ENCODE data around the gene JARID2. TPM values are rescaled to one million over a fixed set of nuclear protein-coding genes. Genes with fewer than 3 reads are reported as not detected.
A peak's percentile ranks its signal among the peaks of the same experiment; 100 is the strongest.

Gene JARID2
- total RNA-seq, 1 donor from 2014 or later, result 38.9 TPM

- H3K9ac ChIP-seq, result no peak overlapping the region
- TF ChIP-seq EZH2phosphoT487 (IDR thresholded peaks at IDR 0.05) (no peak), CTCF (IDR thresholded peaks at IDR 0.05) (no peak), EZH2 (IDR thresholded peaks at IDR 0.05) (no peak)
- no peaks in the 10 kb centered on the region for H3K27me3 Mint-ChIP-seq (ENCODE audit: insufficient read depth, low read depth)
- peaks cover 2% of the 10 kb centered on the region for H3K9me3 Mint-ChIP-seq
- DNase-seq (ENCODE audit: low spot score), result no peak
- H3K9me3 ChIP-seq (ENCODE audit: low read depth), result no peaks in the 10 kb centered on the region
- H4K20me1 ChIP-seq (ENCODE audit: low read depth), result peaks cover 95% of the 10 kb centered on the region
- H3K4me1 ChIP-seq, result peaks cover 51% of the 10 kb centered on the region
- H3K4me1 Mint-ChIP-seq, result peaks cover 42% of the 10 kb centered on the region
- no peaks in the 10 kb centered on the region for H3K27me3 ChIP-seq
- no peaks in the 10 kb centered on the region for H3K36me3 ChIP-seq
- peak overlapping the region; percentile 43 for H3K4me2 ChIP-seq
- no peak overlapping the region for H3K4me3 Mint-ChIP-seq
- peaks cover 5% of the 10 kb centered on the region for H3K36me3 Mint-ChIP-seq
- H3K27ac Mint-ChIP-seq, result no peak overlapping the region
- no peak overlapping the region for H2AFZ ChIP-seq (replicated peaks)
- H3K27ac ChIP-seq, result no peak overlapping the region
- H3K79me2 ChIP-seq (ENCODE audit: low read depth), result peaks cover 100% of the 10 kb centered on the region
- peaks cover 18% of the 10 kb centered on the region for H3F3A ChIP-seq (ENCODE audit: low read depth)
- no peak overlapping the region for H3K4me3 ChIP-seq
Observed at GRCh38 chr6:15363164-15363522, 117.3 kb downstream of the JARID2 start.

- Histone ChIP-seq H4K20me1 (ENCODE audit: low read depth) (peaks cover 92% of the 10 kb centered on the region), H3K36me3 (no peaks in the 10 kb centered on the region), H3K4me1 (peaks cover 45% of the 10 kb centered on the region), H2AFZ (replicated peaks) (no peak overlapping the region), H3K9me3 (ENCODE audit: low read depth) (no peaks in the 10 kb centered on the region), H3K27me3 (no peaks in the 10 kb centered on the region), H3K27ac (no peak overlapping the region), H3K4me3 (no peak overlapping the region), H3K4me2 (peak overlapping the region; percentile 0), H3K9ac (no peak overlapping the region), H3K79me2 (ENCODE audit: low read depth) (peaks cover 100% of the 10 kb centered on the region), H3F3A (ENCODE audit: low read depth) (peaks cover 14% of the 10 kb centered on the region)
- TF ChIP-seq EZH2phosphoT487 (IDR thresholded peaks at IDR 0.05) (no peak), CTCF (IDR thresholded peaks at IDR 0.05) (no peak), EZH2 (IDR thresholded peaks at IDR 0.05) (no peak)
- Mint-ChIP-seq H3K4me3 (no peak overlapping the region), H3K27ac (peak overlapping the region; percentile 34), H3K27me3 (ENCODE audit: insufficient read depth, low read depth) (peaks cover 2% of the 10 kb centered on the region), H3K36me3 (peaks cover 11% of the 10 kb centered on the region), H3K4me1 (peaks cover 41% of the 10 kb centered on the region), H3K9me3 (peaks cover 7% of the 10 kb centered on the region)
- DNase-seq (ENCODE audit: low spot score), result no peak
Observed at GRCh38 chr6:15363523-15364400, 117.9 kb downstream of the JARID2 start.

- peaks cover 89% of the 10 kb centered on the region for H4K20me1 ChIP-seq (ENCODE audit: low read depth)
- peaks cover 37% of the 10 kb centered on the region for H3K4me1 Mint-ChIP-seq
- peaks cover 43% of the 10 kb centered on the region for H3K4me1 ChIP-seq
- no peak overlapping the region for H3K4me3 ChIP-seq
- H3K27ac Mint-ChIP-seq, result peak overlapping the region; percentile 34
- peaks cover 2% of the 10 kb centered on the region for H3K27me3 Mint-ChIP-seq (ENCODE audit: insufficient read depth, low read depth)
- H3K9me3 ChIP-seq (ENCODE audit: low read depth), result no peaks in the 10 kb centered on the region
- no peaks in the 10 kb centered on the region for H3K36me3 ChIP-seq
- H3K27ac ChIP-seq, result no peak overlapping the region
- no peak overlapping the region for H3K9ac ChIP-seq
- peak overlapping the region; percentile 0 for H3K4me2 ChIP-seq
- H3K27me3 ChIP-seq, result no peaks in the 10 kb centered on the region
- H3K36me3 Mint-ChIP-seq, result peaks cover 12% of the 10 kb centered on the region
- TF ChIP-seq CTCF (IDR thresholded peaks at IDR 0.05), result no peak
- no peak for TF ChIP-seq EZH2 (IDR thresholded peaks at IDR 0.05)
- no peak for TF ChIP-seq EZH2phosphoT487 (IDR thresholded peaks at IDR 0.05)
- DNase-seq (ENCODE audit: low spot score), result no peak
- H3K4me3 Mint-ChIP-seq, result no peak overlapping the region
- H2AFZ ChIP-seq (replicated peaks), result no peak overlapping the region
- peaks cover 14% of the 10 kb centered on the region for H3F3A ChIP-seq (ENCODE audit: low read depth)
- H3K9me3 Mint-ChIP-seq, result peaks cover 7% of the 10 kb centered on the region
- H3K79me2 ChIP-seq (ENCODE audit: low read depth), result peaks cover 100% of the 10 kb centered on the region
Observed at GRCh38 chr6:15364401-15365037, 118.7 kb downstream of the JARID2 start.
